Lower lobe of right lung (tissue), 2 donors: Measurements from ENCODE around the gene FSTL3. TPM values are rescaled to one million over a fixed set of nuclear protein-coding genes. Genes with fewer than 3 reads are reported as not detected.

ENCODE experiments used
- ATAC-seq, 2 donors: fragments of 200-7000 bp; cut with Tn5 transposase; one replicate each; pipeline ENCODE4 v1.9.1; 2020 to 2022; ENCODE audit warnings: mild to moderate bottlenecking in 2 of 2, moderate library complexity in 2 of 2
- DNase-seq: peaks from one replicate; pipeline ENCODE4 v3.0.0-alpha.2; 2020
- H3K27ac ChIP-seq: fragments of 200-600 bp; one replicate; pipeline ENCODE4 v1.8.0; 2022
- H3K27me3 ChIP-seq: fragments of 200-600 bp; one replicate; pipeline ENCODE4 v1.8.0; 2022; ENCODE audit warnings: low read depth
- H3K36me3 ChIP-seq: fragments of 200-600 bp; one replicate; pipeline ENCODE4 v1.8.0; 2022; ENCODE audit warnings: mild to moderate bottlenecking
- H3K4me1 ChIP-seq: fragments of 200-600 bp; one replicate; pipeline ENCODE4 v1.8.0; 2022
- H3K4me3 ChIP-seq: fragments of 200-600 bp; one replicate; pipeline ENCODE4 v1.8.0; 2022; ENCODE audit warnings: mild to moderate bottlenecking
- H3K9me3 ChIP-seq: fragments of 200-600 bp; one replicate; pipeline ENCODE4 v1.8.0; 2022
- CTCF ChIP-seq: fragments of 200-600 bp; IDR thresholded peaks from one replicate; pipeline ENCODE4 v1.8.0; 2022; ENCODE audit warnings: antibody characterized with exemption, mild to moderate bottlenecking
- intact Hi-C: fragments of 100-400 bp; cut with DNase I; formaldehyde crosslinking; loops from one replicate; pipeline ENCODE4 v1.11.0; 2022
- total RNA-seq: library from RNA; stranded (reverse); fragmentation: NEBNext Ultra II Directional; extraction: Animal tissue kit (Norgen Biotek cat#: 25700); gene quantifications from one replicate; pipeline ENCODE4 v1.2.1, GENCODE V29; 2021
- donor health status: DM: no; HTN: yes; CAD: no; lungs with severe emphysema.

Gene FSTL3
- total RNA-seq, 1 donor from 2014 or later: 48.0 TPM

GRCh38 chr19:678791-679388 is 2.7 kb downstream of the FSTL3 start:
- Histone ChIP-seq H3K4me1 (peaks cover 40% of the 10 kb centered on the region), H3K27ac (peak overlapping the region; percentile 95), H3K27me3 (peaks cover 13% of the 10 kb centered on the region), H3K4me3 (peak overlapping the region; percentile 67), H3K9me3 (no peaks in the 10 kb centered on the region), H3K36me3 (peaks cover 3% of the 10 kb centered on the region)
- intact Hi-C loops: no loop called here
- no peak for ATAC-seq
- TF ChIP-seq CTCF: no peak
- no peak for DNase-seq

- ATAC-seq (peak; percentile 1 to 5), DNase-seq (peak; percentile 77)
- TF ChIP-seq CTCF: no peak
- peaks cover 3% of the 10 kb centered on the region for H3K36me3 ChIP-seq
- peak overlapping the region; percentile 67 for H3K4me3 ChIP-seq
- intact Hi-C loops: no loop called here
- H3K9me3 ChIP-seq: no peaks in the 10 kb centered on the region
- peaks cover 12% of the 10 kb centered on the region for H3K27me3 ChIP-seq
- peak overlapping the region; percentile 95 for H3K27ac ChIP-seq
- H3K4me1 ChIP-seq: peaks cover 40% of the 10 kb centered on the region
Observed at GRCh38 chr19:679418-680286, 3.5 kb downstream of the FSTL3 start.

GRCh38 chr19:680287-681028 is 4.3 kb downstream of the FSTL3 start:
- intact Hi-C loops: no loop called here
- Histone ChIP-seq H3K36me3 (peaks cover 3% of the 10 kb centered on the region), H3K9me3 (no peaks in the 10 kb centered on the region), H3K27ac (peak overlapping the region; percentile 95), H3K27me3 (peaks cover 6% of the 10 kb centered on the region), H3K4me3 (peak overlapping the region; percentile 67), H3K4me1 (peaks cover 40% of the 10 kb centered on the region)
- ATAC-seq (peak; percentile 87 to 94), DNase-seq (peak; percentile 100)
- peak; percentile 46 for TF ChIP-seq CTCF

- Histone ChIP-seq H3K36me3 (peaks cover 3% of the 10 kb centered on the region), H3K4me1 (peaks cover 36% of the 10 kb centered on the region), H3K9me3 (no peaks in the 10 kb centered on the region), H3K4me3 (peak overlapping the region; percentile 67), H3K27me3 (peaks cover 6% of the 10 kb centered on the region), H3K27ac (peak overlapping the region; percentile 95)
- DNase-seq: peak; percentile 92
- intact Hi-C loops: no loop called here
- ATAC-seq: no peak
- TF ChIP-seq CTCF: no peak
Observed at GRCh38 chr19:681029-682019, 5.1 kb downstream of the FSTL3 start.
